ENCODE measurements around the gene TMEM54. TPM values are rescaled to one million over a fixed set of nuclear protein-coding genes. Genes with fewer than 3 reads are reported as not detected.

Gene TMEM54
- total RNA-seq, 1 donor from 2014 or later = 14.5 TPM

DNA sequence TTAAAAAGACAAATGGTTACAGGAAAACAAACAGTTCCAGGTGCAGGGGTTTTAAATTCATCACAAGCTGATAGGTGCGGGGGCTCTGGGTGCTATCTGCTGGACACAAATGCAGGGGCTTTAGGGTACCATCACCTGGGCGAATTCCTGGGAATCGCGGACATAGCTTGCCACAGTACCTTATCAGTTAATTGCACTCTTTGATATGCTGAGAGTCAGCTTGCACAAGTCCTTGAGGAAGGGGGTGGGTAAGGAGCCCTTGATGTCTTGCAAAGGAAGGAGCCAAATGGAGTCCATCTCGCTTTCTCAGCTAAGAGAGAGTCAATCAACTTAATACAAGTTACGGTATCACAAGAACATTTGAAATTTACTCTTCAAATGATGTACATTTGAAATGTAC lies 25.4 kb upstream of the TMEM54 start:
- Mint-ChIP-seq H3K4me3 (no peak overlapping the region), H3K36me3 (no peaks in the 10 kb centered on the region), H3K27ac (no peak overlapping the region), H3K27me3 (ENCODE audit: insufficient read depth, low read depth) (peaks cover 18% of the 10 kb centered on the region), H3K9me3 (no peaks in the 10 kb centered on the region), H3K4me1 (peaks cover 26% of the 10 kb centered on the region)
- Histone ChIP-seq H3K4me2 (peak overlapping the region; percentile 92), H3F3A (ENCODE audit: low read depth) (peaks cover 4% of the 10 kb centered on the region), H2AFZ (replicated peaks) (no peak overlapping the region), H3K79me2 (ENCODE audit: low read depth) (no peaks in the 10 kb centered on the region), H3K4me3 (no peak overlapping the region), H3K9me3 (ENCODE audit: low read depth) (no peaks in the 10 kb centered on the region), H3K4me1 (no peaks in the 10 kb centered on the region), H3K27ac (no peak overlapping the region), H3K9ac (no peak overlapping the region), H3K27me3 (peaks cover 67% of the 10 kb centered on the region), H3K36me3 (no peaks in the 10 kb centered on the region), H4K20me1 (ENCODE audit: low read depth) (no peaks in the 10 kb centered on the region)
- no peak for TF ChIP-seq EZH2 (IDR thresholded peaks at IDR 0.05)
- TF ChIP-seq CTCF (IDR thresholded peaks at IDR 0.05) = no peak
- TF ChIP-seq EZH2phosphoT487 (IDR thresholded peaks at IDR 0.05) = no peak
- no peak for DNase-seq (ENCODE audit: low spot score)

DNA sequence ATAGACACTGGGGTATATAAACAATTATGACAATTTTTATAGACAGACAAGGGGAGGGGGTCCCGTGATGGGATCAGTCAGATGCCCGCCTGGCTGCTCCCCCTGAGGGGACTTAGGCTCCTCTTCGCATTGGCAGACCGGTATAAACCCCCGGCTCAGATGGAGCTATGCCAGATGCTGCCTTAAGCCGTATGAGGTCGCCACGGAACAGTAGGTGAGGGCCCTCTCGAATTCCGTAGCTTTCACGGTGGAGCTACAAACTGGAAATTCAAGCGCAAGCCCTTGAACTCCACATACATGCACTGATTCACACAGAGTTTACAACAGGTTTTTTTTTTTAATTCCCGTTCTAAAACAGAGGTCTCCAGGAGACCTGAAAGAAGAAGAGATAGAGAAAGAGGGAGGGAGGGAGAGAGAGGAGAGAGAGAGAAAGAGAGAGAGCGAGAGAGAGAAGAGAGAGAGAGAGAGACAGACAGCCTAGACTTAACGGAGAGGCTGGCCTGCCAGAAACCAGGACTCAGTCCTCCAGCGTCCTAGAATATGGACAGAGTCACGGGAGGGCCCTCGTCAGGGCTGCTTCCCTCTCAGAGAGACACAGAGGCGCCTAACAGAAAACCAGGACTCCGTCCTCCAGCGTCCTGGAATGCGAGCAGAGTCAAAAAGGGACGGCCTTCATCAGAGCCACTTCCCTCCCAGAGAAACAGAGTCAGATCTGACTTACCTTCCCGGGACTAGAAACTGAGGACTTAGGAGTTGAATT lies 24.4 kb upstream of the TMEM54 start:
- H3K27ac ChIP-seq = no peak overlapping the region
- no peak overlapping the region for H3K27ac Mint-ChIP-seq
- H3K4me2 ChIP-seq = peak overlapping the region; percentile 92
- peaks cover 4% of the 10 kb centered on the region for H3F3A ChIP-seq (ENCODE audit: low read depth)
- H2AFZ ChIP-seq (replicated peaks) = peak overlapping the region; percentile 90
- H3K4me1 ChIP-seq = no peaks in the 10 kb centered on the region
- H3K4me3 ChIP-seq = peak overlapping the region; percentile 61
- H4K20me1 ChIP-seq (ENCODE audit: low read depth) = no peaks in the 10 kb centered on the region
- no peaks in the 10 kb centered on the region for H3K36me3 ChIP-seq
- H3K27me3 Mint-ChIP-seq (ENCODE audit: insufficient read depth, low read depth) = peaks cover 19% of the 10 kb centered on the region
- H3K9ac ChIP-seq = no peak overlapping the region
- no peaks in the 10 kb centered on the region for H3K9me3 ChIP-seq (ENCODE audit: low read depth)
- peak; percentile 62 for DNase-seq (ENCODE audit: low spot score)
- no peaks in the 10 kb centered on the region for H3K79me2 ChIP-seq (ENCODE audit: low read depth)
- TF ChIP-seq EZH2phosphoT487 (IDR thresholded peaks at IDR 0.05) (no peak), EZH2 (IDR thresholded peaks at IDR 0.05) (no peak), CTCF (IDR thresholded peaks at IDR 0.05) (no peak)
- no peaks in the 10 kb centered on the region for H3K36me3 Mint-ChIP-seq
- peaks cover 67% of the 10 kb centered on the region for H3K27me3 ChIP-seq
- H3K4me3 Mint-ChIP-seq = peak overlapping the region; percentile 57
- H3K4me1 Mint-ChIP-seq = peaks cover 26% of the 10 kb centered on the region
- no peaks in the 10 kb centered on the region for H3K9me3 Mint-ChIP-seq

- no peak overlapping the region for H3K27ac Mint-ChIP-seq
- peak; percentile 83 for DNase-seq (ENCODE audit: low spot score)
- Histone ChIP-seq H3K27me3 (peaks cover 67% of the 10 kb centered on the region), H3K4me2 (peak overlapping the region; percentile 92), H2AFZ (replicated peaks) (peak overlapping the region; percentile 90), H3K27ac (no peak overlapping the region), H4K20me1 (ENCODE audit: low read depth) (no peaks in the 10 kb centered on the region), H3K9me3 (ENCODE audit: low read depth) (no peaks in the 10 kb centered on the region), H3K4me1 (no peaks in the 10 kb centered on the region), H3K9ac (no peak overlapping the region), H3K4me3 (peak overlapping the region; percentile 61), H3F3A (ENCODE audit: low read depth) (peaks cover 4% of the 10 kb centered on the region), H3K79me2 (ENCODE audit: low read depth) (no peaks in the 10 kb centered on the region), H3K36me3 (no peaks in the 10 kb centered on the region)
- TF ChIP-seq EZH2 (IDR thresholded peaks at IDR 0.05) = peak; percentile 34
- peak; percentile 20 for TF ChIP-seq CTCF (IDR thresholded peaks at IDR 0.05)
- TF ChIP-seq EZH2phosphoT487 (IDR thresholded peaks at IDR 0.05) = no peak
- H3K36me3 Mint-ChIP-seq = no peaks in the 10 kb centered on the region
- peak overlapping the region; percentile 70 for H3K4me3 Mint-ChIP-seq
- H3K9me3 Mint-ChIP-seq = no peaks in the 10 kb centered on the region
- H3K4me1 Mint-ChIP-seq = peaks cover 28% of the 10 kb centered on the region
- peaks cover 20% of the 10 kb centered on the region for H3K27me3 Mint-ChIP-seq (ENCODE audit: insufficient read depth, low read depth)
Measured at GRCh38 chr1:32924881-32925344, 23.7 kb upstream of the TMEM54 start.
